Measurements from ENCODE around the gene SRD5A3. TPM values are rescaled to one million over a fixed set of nuclear protein-coding genes. Genes with fewer than 3 reads are reported as not detected.

SRD5A3 gene
- total and polyA plus RNA-seq, 2 donors (not counting 3 experiments of a cell fraction or from before 2014, with no cell fraction given), result 23.6 to 24.3 TPM

DNA sequence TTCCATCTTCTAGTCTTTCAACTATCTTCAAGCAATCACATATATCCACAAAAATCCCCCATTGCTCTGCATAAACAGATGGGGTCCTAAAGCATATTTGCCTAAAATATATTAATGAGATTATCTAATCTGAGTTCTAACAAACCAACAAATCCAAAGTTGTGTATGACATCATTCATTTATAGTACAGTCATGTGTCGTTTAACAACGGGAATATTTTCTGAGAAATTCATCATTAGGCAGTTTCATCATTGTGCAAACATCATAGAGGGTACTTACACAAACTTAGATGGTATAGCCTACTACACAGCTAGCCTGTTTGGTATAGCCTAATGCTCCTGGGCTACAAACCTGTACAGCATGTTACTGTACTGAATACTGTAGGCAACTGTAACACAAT, 38.0 kb upstream of the SRD5A3 start:
- CTCF ChIA-PET, result no interaction called here

GRCh38 chr4:55311792-55312488, 34.1 kb upstream of the SRD5A3 start:
- ChIA-PET CTCF (interaction anchor here (0.6 to 3.8 kb wide), 38 partner anchors 8 to 341 kb away, joined by 3 to 28 read pairs (median 5); partner anchors contain the start of genes KDR and SRD5A3), POLR2A (interaction anchor here (1.0 kb wide), 1 partner anchor 187 kb away, joined by 4 read pairs; the partner anchor contains the start of gene KDR)
- Histone ChIP-seq H3K4me3 (replicated peaks in 1 of 3; ENCODE audit: insufficient read depth in 1 of 3, low read depth in 1 of 3, low read length in 3 of 3) (no peak overlapping the region), H3K4me1 (ENCODE audit: control insufficient read depth, extremely low read depth, insufficient read depth, low read length) (no peaks in the 10 kb centered on the region), H3K27ac (ENCODE audit: insufficient read depth, low read depth, low read length) (no peak overlapping the region), H3K9me3 (replicated peaks; ENCODE audit: control insufficient read depth, insufficient read depth, low read length) (no peaks in the 10 kb centered on the region), H3K36me3 (ENCODE audit: control insufficient read depth in 2 of 2, extremely low read depth in 1 of 2, insufficient read depth in 2 of 2, low read length in 2 of 2) (no peaks in the 10 kb centered on the region), H4K20me1 (replicated peaks; ENCODE audit: control insufficient read depth, extremely low read depth, insufficient read depth, low read length) (no peaks in the 10 kb centered on the region), H2AFZ (ENCODE audit: low read depth, low read length) (no peak overlapping the region), H3K4me2 (ENCODE audit: insufficient read depth, low read length) (no peak overlapping the region), H3K9ac (replicated peaks; ENCODE audit: extremely low read depth, insufficient read depth, low read length) (no peak overlapping the region), H3K27me3 (ENCODE audit: control insufficient read depth in 2 of 2, insufficient read depth in 2 of 2, low read length in 2 of 2) (no peaks in the 10 kb centered on the region), H3K79me2 (ENCODE audit: control insufficient read depth, insufficient read depth, low read length) (no peaks in the 10 kb centered on the region), H3K9me1 (replicated peaks; ENCODE audit: control insufficient read depth, extremely low read depth, insufficient read depth, low read length) (no peaks in the 10 kb centered on the region)
- no TSS peak for BruUV-seq (replicated peaks)
- no peak for DNase-seq (ENCODE audit: low read depth, low spot score)
- no peak for TF ChIP-seq JUN (IDR thresholded peaks at IDR 0.05; ENCODE audit: borderline replicate concordance, insufficient read depth, insufficient read length, low read depth)
- no peak for TF ChIP-seq POLR2A (IDR thresholded peaks at IDR 0.05; ENCODE audit: low read depth, low read length)
- no peak for TF ChIP-seq EZH2 (IDR thresholded peaks at IDR 0.05; ENCODE audit: borderline replicate concordance, low read depth, low read length, severe bottlenecking)
- TF ChIP-seq, protein P1, sequence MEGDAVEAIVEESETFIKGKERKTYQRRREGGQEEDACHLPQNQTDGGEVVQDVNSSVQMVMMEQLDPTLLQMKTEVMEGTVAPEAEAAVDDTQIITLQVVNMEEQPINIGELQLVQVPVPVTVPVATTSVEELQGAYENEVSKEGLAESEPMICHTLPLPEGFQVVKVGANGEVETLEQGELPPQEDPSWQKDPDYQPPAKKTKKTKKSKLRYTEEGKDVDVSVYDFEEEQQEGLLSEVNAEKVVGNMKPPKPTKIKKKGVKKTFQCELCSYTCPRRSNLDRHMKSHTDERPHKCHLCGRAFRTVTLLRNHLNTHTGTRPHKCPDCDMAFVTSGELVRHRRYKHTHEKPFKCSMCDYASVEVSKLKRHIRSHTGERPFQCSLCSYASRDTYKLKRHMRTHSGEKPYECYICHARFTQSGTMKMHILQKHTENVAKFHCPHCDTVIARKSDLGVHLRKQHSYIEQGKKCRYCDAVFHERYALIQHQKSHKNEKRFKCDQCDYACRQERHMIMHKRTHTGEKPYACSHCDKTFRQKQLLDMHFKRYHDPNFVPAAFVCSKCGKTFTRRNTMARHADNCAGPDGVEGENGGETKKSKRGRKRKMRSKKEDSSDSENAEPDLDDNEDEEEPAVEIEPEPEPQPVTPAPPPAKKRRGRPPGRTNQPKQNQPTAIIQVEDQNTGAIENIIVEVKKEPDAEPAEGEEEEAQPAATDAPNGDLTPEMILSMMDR (IDR thresholded peaks at IDR 0.05; ENCODE audit: extremely low read depth in 1 of 2, insufficient read depth in 1 of 2, low read depth in 1 of 2, low read length in 2 of 2), result no peak
- TF ChIP-seq MAX (IDR thresholded peaks at IDR 0.05; ENCODE audit: insufficient read depth, insufficient read length), result no peak
- no peak for TF ChIP-seq MYC (IDR thresholded peaks at IDR 0.05; ENCODE audit: low read depth, low read length)
- TF ChIP-seq FOS (IDR thresholded peaks at IDR 0.05; ENCODE audit: borderline replicate concordance, insufficient read depth, low read length), result no peak
- no peak for TF ChIP-seq POLR2AphosphoS5 (IDR thresholded peaks at IDR 0.05; ENCODE audit: insufficient read depth, low read depth, low read length)
- no peak for TF ChIP-seq GATA2 (IDR thresholded peaks at IDR 0.05; ENCODE audit: insufficient read depth, insufficient read length, low read depth, low read length)
- FAIRE-seq, result no peak
- intact Hi-C loops (cut with micrococcal nuclease), result loop anchor here (1.0 kb wide), 1 partner anchor 9 kb away; no protein-coding TSS in a partner anchor
- dilution Hi-C loops (cut with MboI; ENCODE audit: extremely low pct_ligation_motif_present, low sequenced_read_pairs), result loop anchor here (25.0 kb wide), 1 partner anchor 325 kb away; no protein-coding TSS in a partner anchor

More for the DNA sequence above, 38.0 kb upstream of the SRD5A3 start:
- Histone ChIP-seq H3K4me3 (replicated peaks in 1 of 3; ENCODE audit: insufficient read depth in 1 of 3, low read depth in 1 of 3, low read length in 3 of 3) (no peak overlapping the region), H2AFZ (ENCODE audit: low read depth, low read length) (no peak overlapping the region), H3K36me3 (ENCODE audit: control insufficient read depth in 2 of 2, extremely low read depth in 1 of 2, insufficient read depth in 2 of 2, low read length in 2 of 2) (no peaks in the 10 kb centered on the region), H3K79me2 (ENCODE audit: control insufficient read depth, insufficient read depth, low read length) (no peaks in the 10 kb centered on the region), H3K4me1 (ENCODE audit: control insufficient read depth, extremely low read depth, insufficient read depth, low read length) (peaks cover 10% of the 10 kb centered on the region), H3K27ac (ENCODE audit: insufficient read depth, low read depth, low read length) (no peak overlapping the region), H3K9me1 (replicated peaks; ENCODE audit: control insufficient read depth, extremely low read depth, insufficient read depth, low read length) (no peaks in the 10 kb centered on the region), H3K9me3 (replicated peaks; ENCODE audit: control insufficient read depth, insufficient read depth, low read length) (no peaks in the 10 kb centered on the region), H3K27me3 (ENCODE audit: control insufficient read depth in 2 of 2, insufficient read depth in 2 of 2, low read length in 2 of 2) (no peaks in the 10 kb centered on the region), H4K20me1 (replicated peaks; ENCODE audit: control insufficient read depth, extremely low read depth, insufficient read depth, low read length) (no peaks in the 10 kb centered on the region), H3K4me2 (ENCODE audit: insufficient read depth, low read length) (no peak overlapping the region), H3K9ac (replicated peaks; ENCODE audit: extremely low read depth, insufficient read depth, low read length) (no peak overlapping the region)
- FAIRE-seq (no peak), DNase-seq (ENCODE audit: low read depth, low spot score) (no peak)
- dilution Hi-C loops (cut with MboI; ENCODE audit: extremely low pct_ligation_motif_present, low sequenced_read_pairs) (loop anchor here (25.0 kb wide), 1 partner anchor 321 kb away; no protein-coding TSS in a partner anchor), intact Hi-C loops (cut with micrococcal nuclease) (no loop called here)
- POLR2A ChIA-PET, result no interaction called here
- no TSS peak for BruUV-seq (replicated peaks)
- TF ChIP-seq JUN (IDR thresholded peaks at IDR 0.05; ENCODE audit: borderline replicate concordance, insufficient read depth, insufficient read length, low read depth) (no peak), POLR2AphosphoS5 (IDR thresholded peaks at IDR 0.05; ENCODE audit: insufficient read depth, low read depth, low read length) (no peak), EZH2 (IDR thresholded peaks at IDR 0.05; ENCODE audit: borderline replicate concordance, low read depth, low read length, severe bottlenecking) (no peak), POLR2A (IDR thresholded peaks at IDR 0.05; ENCODE audit: low read depth, low read length) (no peak), GATA2 (IDR thresholded peaks at IDR 0.05; ENCODE audit: insufficient read depth, insufficient read length, low read depth, low read length) (no peak)
